Embryonic facial prominence (tissue), 1 donor: ENCODE results near the gene ASAP2.

ENCODE experiments used
- DNase-seq: peaks from one replicate; pipeline ENCODE4 v3.0.0-alpha.2; 2016; ENCODE audit errors: extremely low spot score

Gene ASAP2

DNA sequence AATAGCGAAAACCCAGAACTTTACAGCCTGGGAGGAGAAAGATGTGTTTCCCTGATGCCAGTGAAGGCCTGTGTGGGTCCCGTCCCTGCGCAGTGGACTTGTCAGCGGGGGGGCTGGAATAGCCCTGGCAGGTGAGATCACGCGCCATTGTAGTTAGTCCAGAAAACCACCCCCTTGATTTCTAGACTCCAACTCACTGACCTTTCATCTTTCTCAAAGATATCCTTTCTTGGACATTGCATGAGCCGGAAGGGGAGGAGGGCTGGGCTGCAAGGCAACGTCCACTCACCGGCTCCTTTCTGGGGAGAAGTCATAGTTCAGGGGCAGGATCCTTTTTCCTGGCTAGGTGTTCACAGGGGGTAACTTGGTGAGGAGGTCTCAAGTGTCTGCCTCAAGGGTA, 22.3 kb upstream of the ASAP2 start:
- no peak for DNase-seq

GRCh38 chr2:9187620-9188214, 18.9 kb upstream of the ASAP2 start:
- no peak for DNase-seq

DNA sequence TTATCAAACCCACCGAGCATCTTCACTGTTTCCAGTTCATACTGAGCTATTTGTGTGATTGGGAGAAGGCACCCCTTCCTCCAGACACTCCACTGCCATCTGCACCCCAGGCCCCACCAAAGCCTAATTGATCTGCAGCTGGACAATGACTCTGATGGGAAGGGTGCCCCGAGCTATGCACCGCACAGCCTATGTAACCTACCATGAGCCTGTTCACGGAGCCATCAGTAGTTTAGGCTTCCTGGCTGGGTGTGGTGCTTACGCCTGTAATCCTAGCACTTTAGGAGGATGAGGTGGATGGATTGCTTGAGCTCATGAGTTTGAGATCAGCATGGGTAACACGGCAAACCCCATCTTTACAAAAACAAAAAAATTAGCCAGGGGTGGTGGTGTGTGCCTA, 17.8 kb upstream of the ASAP2 start:
- DNase-seq = no peak

DNA sequence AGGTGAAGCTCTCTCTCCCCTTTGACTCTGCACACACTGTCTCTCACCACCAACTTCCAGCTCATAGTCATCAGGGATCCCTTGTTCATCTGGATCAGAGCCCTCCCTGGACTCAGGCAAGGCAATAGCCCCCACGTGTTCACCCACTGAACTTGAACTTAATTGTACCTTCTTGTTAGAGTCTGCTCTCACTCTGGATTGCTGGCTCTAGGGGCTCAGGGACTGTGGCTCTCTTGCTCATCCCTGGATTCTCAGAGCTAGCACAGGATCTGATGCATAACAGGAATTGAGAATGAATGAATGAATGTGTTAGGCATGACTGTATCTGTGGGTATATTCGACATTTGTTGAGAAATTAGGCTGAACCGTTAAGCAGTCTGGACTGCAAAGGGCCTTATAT, 16.7 kb upstream of the ASAP2 start:
- no peak for DNase-seq

DNA sequence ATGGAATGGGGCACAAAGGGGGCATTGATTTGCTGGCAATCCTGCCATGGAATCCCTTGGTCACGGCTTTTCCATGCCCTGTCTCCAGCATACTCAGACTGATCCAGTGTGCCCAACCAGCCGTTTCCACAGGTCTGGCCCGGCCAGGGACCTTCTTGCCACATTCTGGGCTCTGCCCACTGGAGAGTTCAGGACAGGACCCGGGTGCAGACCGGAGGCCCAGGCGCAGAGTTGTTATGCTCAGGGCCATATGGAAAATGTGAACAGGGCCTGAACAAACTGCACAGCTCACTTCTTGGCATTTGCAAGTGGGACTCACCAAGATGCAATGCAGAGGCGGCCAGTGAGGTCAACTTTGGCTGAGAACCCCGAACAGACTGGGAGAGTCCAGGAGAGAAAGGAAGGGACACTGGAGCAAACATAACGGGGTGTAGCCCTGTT, 15.6 kb upstream of the ASAP2 start:
- DNase-seq = peak; percentile 43

DNA sequence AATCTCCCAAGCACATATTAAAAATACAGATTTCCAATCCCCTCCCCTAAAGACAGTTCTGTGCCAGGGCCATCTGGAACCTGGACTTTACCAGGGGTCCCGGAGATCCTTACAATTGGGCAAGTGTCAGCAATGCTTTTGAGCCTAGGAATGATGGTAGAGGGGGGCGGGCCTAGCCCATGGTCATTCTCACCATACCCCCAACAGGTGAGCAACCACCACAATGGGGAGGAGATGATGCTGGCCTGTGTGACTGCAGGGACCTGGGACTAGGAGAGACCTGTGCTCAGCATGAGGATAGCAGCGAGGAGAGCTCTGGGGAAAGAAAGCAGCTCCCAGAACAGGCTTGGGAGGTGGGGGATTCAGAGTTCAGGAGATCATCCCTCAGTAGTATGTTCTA, 13.9 kb upstream of the ASAP2 start:
- no peak for DNase-seq

GRCh38 chr2:9194352-9194751, 12.3 kb upstream of the ASAP2 start:
- DNase-seq = no peak

DNA sequence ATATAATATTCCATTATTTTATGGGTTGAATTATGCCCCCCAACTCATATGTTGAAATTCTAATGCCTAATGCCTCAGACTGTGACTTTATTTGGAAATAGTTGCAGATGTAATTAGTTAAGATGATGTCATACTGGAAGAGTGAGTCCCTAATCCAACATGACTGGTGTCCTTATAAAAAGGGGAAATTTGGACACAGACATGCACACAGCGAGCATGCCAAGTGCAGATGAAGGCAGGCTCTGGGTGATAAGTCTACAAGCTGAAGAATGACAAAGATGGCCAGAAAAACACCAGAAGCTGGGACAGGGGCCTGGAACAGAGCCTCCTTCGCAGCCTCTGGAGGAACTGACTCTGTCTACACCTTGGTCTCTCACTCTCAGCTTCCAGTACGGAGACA, 10.0 kb upstream of the ASAP2 start:
- no peak for DNase-seq

GRCh38 chr2:9197916-9198315, 8.7 kb upstream of the ASAP2 start:
- no peak for DNase-seq

DNA sequence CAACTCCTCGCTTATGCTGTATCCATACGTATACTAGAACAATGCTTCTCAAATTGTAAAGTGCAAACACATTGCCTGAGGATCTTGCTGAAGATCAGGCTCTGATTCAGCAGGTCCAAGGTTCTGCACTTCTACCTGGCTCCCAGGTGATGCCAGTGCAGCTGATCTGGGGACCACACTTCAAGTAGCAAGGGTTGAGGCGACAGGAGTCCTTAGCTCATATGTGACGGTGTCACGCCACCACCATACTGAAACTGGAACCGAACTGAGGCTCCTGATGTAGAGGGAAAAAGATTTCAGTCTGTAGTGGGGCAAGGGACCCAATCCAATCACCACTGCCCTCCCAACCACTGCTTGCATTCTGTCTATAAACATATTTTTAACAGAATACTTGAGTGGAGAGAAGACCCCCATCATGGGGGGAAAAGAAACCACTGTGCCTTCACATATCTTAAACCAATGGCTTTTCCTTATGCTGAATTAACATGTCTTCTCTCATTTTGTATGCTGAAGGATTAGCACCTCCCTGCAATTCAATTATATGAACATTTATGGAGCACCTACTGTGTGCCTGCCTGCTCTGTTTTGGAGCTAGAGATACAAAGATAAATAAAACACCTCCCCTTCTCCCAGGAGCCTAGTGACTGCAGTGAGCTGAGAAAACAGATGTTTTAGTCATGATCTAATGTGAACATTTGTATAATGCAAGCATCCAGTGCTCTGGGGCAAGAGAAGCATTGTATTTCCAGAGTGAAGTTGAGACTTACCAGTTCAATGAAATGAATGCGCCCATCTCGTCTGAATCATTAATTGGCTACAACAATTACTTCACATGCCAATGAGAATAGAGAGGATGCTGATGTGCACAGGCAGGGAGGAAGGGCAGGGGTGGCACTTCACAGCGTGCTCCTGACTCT, 6.6 kb upstream of the ASAP2 start:
- DNase-seq = no peak

GRCh38 chr2:9200633-9201015, 6.0 kb upstream of the ASAP2 start:
- no peak for DNase-seq

DNA sequence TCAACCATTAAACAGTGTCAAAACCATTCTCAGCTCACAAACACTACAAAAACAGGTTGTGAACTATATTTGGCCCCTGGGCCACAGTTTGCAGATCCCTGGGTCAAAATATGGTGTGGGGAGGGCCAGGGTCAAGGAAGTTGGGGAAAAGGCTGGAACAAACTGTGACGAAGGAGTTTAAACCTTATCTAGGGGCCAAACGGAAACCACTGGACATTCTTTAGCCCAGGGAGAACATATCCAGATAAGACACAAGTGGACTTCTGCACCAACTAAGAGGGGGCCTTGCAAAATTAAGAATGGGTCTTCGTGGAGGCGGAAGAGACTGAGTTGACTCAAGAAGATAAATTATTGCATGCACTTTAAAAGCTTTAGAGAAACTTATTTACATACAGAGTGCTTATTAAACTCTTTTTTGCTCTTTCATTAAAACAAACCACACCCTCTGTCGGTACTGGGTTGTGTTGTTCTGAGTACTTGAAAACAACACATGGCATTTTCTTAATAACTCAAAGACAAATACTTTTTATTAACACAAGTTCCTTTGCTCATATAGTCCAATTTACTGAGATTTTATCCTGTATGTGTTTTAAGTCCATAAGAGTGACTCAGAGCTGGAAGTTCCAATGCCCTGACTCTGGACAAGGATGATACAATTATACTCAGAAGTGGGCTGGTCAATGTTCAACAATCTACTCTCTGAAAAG, 5.3 kb upstream of the ASAP2 start:
- no peak for DNase-seq

GRCh38 chr2:9203006-9203405, 3.6 kb upstream of the ASAP2 start:
- no peak for DNase-seq

- DNase-seq = no peak
Measured at GRCh38 chr2:9203876-9204275, 2.7 kb upstream of the ASAP2 start.

- no peak for DNase-seq
Measured at GRCh38 chr2:9204939-9205338, 1.7 kb upstream of the ASAP2 start.

- DNase-seq = no peak
Measured at GRCh38 chr2:9205486-9205885, 1.1 kb upstream of the ASAP2 start.

DNA sequence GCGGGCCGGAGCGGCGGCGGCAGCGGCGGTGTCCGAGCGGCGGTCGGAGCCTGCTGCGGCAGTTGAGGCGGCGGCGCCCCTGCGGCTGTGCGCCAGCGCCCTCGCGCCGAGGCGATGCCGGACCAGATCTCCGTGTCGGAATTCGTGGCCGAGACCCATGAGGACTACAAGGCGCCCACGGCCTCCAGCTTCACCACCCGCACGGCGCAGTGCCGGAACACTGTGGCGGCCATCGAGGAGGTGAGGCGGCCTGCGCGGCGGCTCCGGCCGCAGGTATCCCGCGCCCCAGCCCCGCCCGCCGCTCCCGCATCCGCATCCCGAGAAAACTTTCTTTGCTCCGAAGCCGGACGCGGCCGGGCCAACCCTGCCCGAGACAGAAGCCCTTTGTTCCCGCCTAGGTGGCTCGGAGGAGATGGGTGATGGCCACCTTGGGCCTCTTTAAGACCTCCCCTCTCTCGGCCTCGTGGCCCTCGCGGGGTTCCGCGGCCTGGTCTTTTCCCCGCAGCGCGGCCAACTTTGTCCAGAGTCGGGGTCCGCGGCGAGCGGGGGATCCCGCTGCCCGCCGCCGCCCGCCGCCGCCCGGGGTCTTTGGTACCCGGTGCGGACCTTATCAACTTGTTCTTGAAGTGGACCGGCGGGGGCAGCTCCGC, 504 bp downstream of the ASAP2 start:
- no peak for DNase-seq

GRCh38 chr2:9207641-9208311, 1.2 kb downstream of the ASAP2 start:
- DNase-seq = no peak

DNA sequence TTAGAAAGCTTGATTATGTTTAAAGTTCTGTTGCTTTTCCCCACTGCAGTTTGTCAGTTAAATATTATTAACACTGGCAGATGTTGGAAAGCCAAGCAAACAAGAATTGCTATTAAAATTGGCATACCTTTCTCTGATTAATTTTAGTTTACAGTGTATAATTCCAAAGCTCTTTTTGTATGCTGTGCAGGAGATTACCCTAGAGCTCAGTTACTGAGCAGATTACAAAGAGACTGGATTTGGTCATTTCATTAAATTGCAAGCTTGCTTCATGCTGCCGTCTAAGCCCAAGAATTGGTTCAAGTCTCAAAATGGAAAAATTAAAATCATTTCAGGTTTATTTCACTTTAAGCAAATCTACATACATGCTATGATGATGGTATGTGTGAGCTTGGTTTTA, 2.3 kb downstream of the ASAP2 start:
- DNase-seq = no peak

DNA sequence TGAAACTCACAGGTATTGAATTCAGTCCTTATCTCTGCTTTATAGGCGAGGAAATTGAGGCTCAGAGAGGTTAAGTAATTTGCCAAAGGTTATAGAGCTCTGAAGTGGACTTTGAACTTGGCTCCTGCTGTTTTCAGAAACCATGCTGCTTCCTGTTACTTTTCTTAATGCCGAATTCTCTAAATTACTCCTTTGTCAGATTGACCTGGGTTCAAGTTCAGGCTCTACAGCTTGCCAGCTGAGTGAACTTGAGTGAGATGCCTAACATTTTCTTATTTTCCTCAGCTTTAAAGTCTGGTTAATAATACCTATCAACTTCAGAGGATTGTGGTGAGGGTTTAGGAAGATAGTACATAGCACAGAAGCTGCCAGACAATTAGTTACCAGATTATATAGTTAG, 3.4 kb downstream of the ASAP2 start:
- DNase-seq = no peak

- DNase-seq = no peak
Measured at GRCh38 chr2:9211496-9211895, 4.9 kb downstream of the ASAP2 start.
